OCI-LY1 (cell line): ENCODE measurements around the gene HEPACAM.

Experiments
- CTCF ChIP-seq: fragments of 200-600 bp; sonication (generic), shearing (Covaris generic); IDR thresholded peaks from 2 replicates; pipeline ENCODE4 v1.5.1; 2017; ENCODE audit warnings: mild to moderate bottlenecking, antibody characterized with exemption, low read length, moderate library complexity, mixed read lengths
- EZH2 ChIP-seq: fragments of 200-600 bp; sonication (generic), shearing (Covaris generic); IDR thresholded peaks from 2 replicates; pipeline ENCODE4 v1.8.0; 2017; ENCODE audit warnings: borderline replicate concordance, mixed run types, mild to moderate bottlenecking, antibody characterized with exemption, low read length, moderate library complexity, mixed read lengths

GRCh38 chr11:124894606-124895430 is 41.0 kb downstream of the HEPACAM start:
- TF ChIP-seq CTCF (no peak), EZH2 (no peak)
